Upper lobe of right lung (tissue), 1 donor: Measurements from ENCODE around the gene MFSD2B. TPM values are rescaled to one million over a fixed set of nuclear protein-coding genes. Genes with fewer than 3 reads are reported as not detected.

Source experiments
- ATAC-seq: fragments of 200-7000 bp; cut with Tn5 transposase; one replicate; pipeline ENCODE4 v1.9.1; 2020; ENCODE audit warnings: mild to moderate bottlenecking, moderate library complexity
- DNase-seq: peaks from one replicate; pipeline ENCODE4 v3.0.0-alpha.2; 2020
- H3K27ac ChIP-seq: fragments of 200-600 bp; one replicate; pipeline ENCODE4 v1.8.0; 2022
- H3K27me3 ChIP-seq: fragments of 200-600 bp; one replicate; pipeline ENCODE4 v1.8.0; 2022; ENCODE audit warnings: mild to moderate bottlenecking
- H3K36me3 ChIP-seq: fragments of 200-600 bp; one replicate; pipeline ENCODE4 v1.8.0; 2022
- H3K4me1 ChIP-seq: fragments of 200-600 bp; one replicate; pipeline ENCODE4 v1.8.0; 2022
- H3K4me3 ChIP-seq: fragments of 200-600 bp; one replicate; pipeline ENCODE4 v1.8.0; 2022; ENCODE audit warnings: mild to moderate bottlenecking
- H3K9me3 ChIP-seq: fragments of 200-600 bp; one replicate; pipeline ENCODE4 v1.8.0; 2022
- CTCF ChIP-seq: fragments of 200-600 bp; IDR thresholded peaks from one replicate; pipeline ENCODE4 v1.8.0; 2022; ENCODE audit warnings: antibody characterized with exemption
- intact Hi-C: fragments of 100-400 bp; cut with DNase I; formaldehyde crosslinking; loops from one replicate; pipeline ENCODE4 v1.11.0; 2022
- total RNA-seq: library from RNA; stranded (reverse); fragmentation: NEBNext Ultra II Directional; extraction: Animal tissue kit (Norgen Biotek cat#: 25700); gene quantifications from one replicate; pipeline ENCODE4 v1.2.1, GENCODE V29; 2021
- donor health status: DM: no; HTN: yes; CAD: no; lungs with severe emphysema.

The MFSD2B gene
- total RNA-seq, 1 donor from 2014 or later, result 0.35 TPM

- ATAC-seq, result no peak
- no peak overlapping the region for H3K27ac ChIP-seq
- intact Hi-C loops, result no loop called here
- H3K27me3 ChIP-seq, result no peaks in the 10 kb centered on the region
- no peak for DNase-seq
- H3K9me3 ChIP-seq, result no peaks in the 10 kb centered on the region
- H3K36me3 ChIP-seq, result no peaks in the 10 kb centered on the region
- no peak overlapping the region for H3K4me3 ChIP-seq
- no peak for TF ChIP-seq CTCF
- H3K4me1 ChIP-seq, result no peaks in the 10 kb centered on the region
Observed at GRCh38 chr2:24055750-24056149, 45.9 kb downstream of the MFSD2B start.

- no peak overlapping the region for H3K27ac ChIP-seq
- H3K27me3 ChIP-seq, result no peaks in the 10 kb centered on the region
- H3K4me1 ChIP-seq, result no peaks in the 10 kb centered on the region
- DNase-seq (no peak), ATAC-seq (no peak)
- TF ChIP-seq CTCF, result no peak
- H3K9me3 ChIP-seq, result no peaks in the 10 kb centered on the region
- no peaks in the 10 kb centered on the region for H3K36me3 ChIP-seq
- H3K4me3 ChIP-seq, result no peak overlapping the region
- intact Hi-C loops, result no loop called here
Observed at GRCh38 chr2:24058564-24059271, 48.8 kb downstream of the MFSD2B start.

GRCh38 chr2:24065341-24065740 lies 55.5 kb downstream of the MFSD2B start:
- no peak for TF ChIP-seq CTCF
- H3K9me3 ChIP-seq, result no peaks in the 10 kb centered on the region
- H3K4me1 ChIP-seq, result no peaks in the 10 kb centered on the region
- no peak overlapping the region for H3K27ac ChIP-seq
- intact Hi-C loops, result no loop called here
- DNase-seq (no peak), ATAC-seq (no peak)
- H3K36me3 ChIP-seq, result peaks cover 36% of the 10 kb centered on the region
- H3K4me3 ChIP-seq, result no peak overlapping the region
- no peaks in the 10 kb centered on the region for H3K27me3 ChIP-seq

GRCh38 chr2:24072259-24072658 lies 62.4 kb downstream of the MFSD2B start:
- H3K36me3 ChIP-seq, result peaks cover 62% of the 10 kb centered on the region

GRCh38 chr2:24073816-24074215 lies 63.9 kb downstream of the MFSD2B start:
- peaks cover 51% of the 10 kb centered on the region for H3K36me3 ChIP-seq
- DNase-seq, result no peak
- H3K27me3 ChIP-seq, result no peaks in the 10 kb centered on the region
- H3K4me3 ChIP-seq, result no peak overlapping the region
- ATAC-seq, result no peak
- peaks cover 18% of the 10 kb centered on the region for H3K4me1 ChIP-seq
- intact Hi-C loops, result no loop called here
- no peak overlapping the region for H3K27ac ChIP-seq
- TF ChIP-seq CTCF, result no peak
- no peaks in the 10 kb centered on the region for H3K9me3 ChIP-seq

More at GRCh38 chr2:24072259-24072658, 62.4 kb downstream of the MFSD2B start:
- no peak overlapping the region for H3K4me3 ChIP-seq
- ATAC-seq (no peak), DNase-seq (no peak)
- TF ChIP-seq CTCF, result no peak
- intact Hi-C loops, result no loop called here
- H3K4me1 ChIP-seq, result peaks cover 11% of the 10 kb centered on the region
- no peaks in the 10 kb centered on the region for H3K27me3 ChIP-seq
- no peaks in the 10 kb centered on the region for H3K9me3 ChIP-seq
- H3K27ac ChIP-seq, result no peak overlapping the region
